NCI-H1694 (cell line): ENCODE results near the gene MPZL1.

Experiments
- DNase-seq: peaks from one replicate; lab custom pipeline; 2025; lab: John Stamatoyannopoulos, UW

The MPZL1 gene

DNA sequence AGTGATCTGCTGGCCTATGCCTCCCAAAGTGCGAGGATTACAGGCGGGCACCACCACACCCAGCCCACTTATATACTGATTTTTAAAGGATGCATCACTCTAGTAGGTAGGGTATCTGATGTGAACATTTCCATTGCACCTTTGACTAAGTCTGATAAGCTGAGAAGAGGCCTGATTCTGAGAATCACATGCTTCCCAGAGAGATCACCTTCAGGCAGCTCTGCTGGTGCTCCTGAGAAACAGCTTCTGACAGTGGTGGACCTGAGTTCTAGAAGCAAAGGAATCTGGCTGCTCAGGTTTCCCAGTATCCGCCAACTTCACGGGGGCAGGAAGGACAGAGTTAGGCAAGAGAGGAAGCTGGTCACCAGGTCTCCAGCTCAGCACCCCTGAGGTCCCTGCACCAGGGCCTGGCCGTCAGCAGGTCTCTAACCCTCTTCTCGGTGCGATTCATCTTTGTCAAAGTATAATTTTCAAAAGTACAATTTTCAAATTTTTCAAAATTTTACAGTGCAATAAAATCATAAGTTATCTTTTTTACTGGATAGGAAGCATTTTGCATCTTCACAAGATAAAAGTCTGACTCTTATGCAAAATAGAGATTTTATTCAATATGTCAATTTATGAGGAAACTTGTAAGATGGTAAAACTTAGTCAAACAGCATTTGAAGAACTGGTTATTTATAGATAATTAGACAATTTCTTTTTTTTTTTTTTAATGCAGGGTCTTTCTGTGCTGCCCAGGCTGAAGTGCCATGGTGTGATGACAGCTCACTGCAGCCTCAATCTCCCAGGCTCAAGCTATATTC lies 25.8 kb upstream of the MPZL1 start:
- DNase-seq = no peak

DNA sequence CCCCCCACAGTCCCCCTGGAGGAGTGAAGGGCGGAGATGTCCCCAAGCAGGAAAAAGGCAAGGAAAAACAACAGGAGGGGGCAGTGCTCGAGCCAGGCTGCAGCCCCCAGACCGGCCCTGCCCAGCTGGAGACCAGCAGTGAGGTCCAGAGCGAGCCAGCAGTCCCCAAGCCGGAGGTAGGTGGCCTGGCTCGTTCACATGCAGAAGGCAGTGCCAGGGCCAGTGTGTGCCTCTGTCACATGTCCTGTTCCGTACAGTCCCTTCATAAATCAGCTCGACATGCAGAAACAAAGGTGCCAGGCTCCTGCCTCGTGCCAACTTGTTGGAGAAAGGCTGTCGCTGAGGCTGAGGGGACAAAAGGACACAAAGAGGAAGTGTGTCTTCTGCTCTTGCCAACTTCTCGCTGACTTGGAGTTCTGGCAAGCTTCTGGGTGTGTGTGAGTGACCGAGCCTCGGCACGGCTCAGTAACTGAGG lies 24.1 kb upstream of the MPZL1 start:
- no peak for DNase-seq

GRCh38 chr1:167698313-167698712 lies 23.5 kb upstream of the MPZL1 start:
- no peak for DNase-seq

GRCh38 chr1:167701510-167701909 lies 20.3 kb upstream of the MPZL1 start:
- DNase-seq = no peak

- DNase-seq = no peak
Observed at GRCh38 chr1:167703557-167703956, 18.2 kb upstream of the MPZL1 start.

GRCh38 chr1:167704715-167705114 lies 17.1 kb upstream of the MPZL1 start:
- DNase-seq = no peak

DNA sequence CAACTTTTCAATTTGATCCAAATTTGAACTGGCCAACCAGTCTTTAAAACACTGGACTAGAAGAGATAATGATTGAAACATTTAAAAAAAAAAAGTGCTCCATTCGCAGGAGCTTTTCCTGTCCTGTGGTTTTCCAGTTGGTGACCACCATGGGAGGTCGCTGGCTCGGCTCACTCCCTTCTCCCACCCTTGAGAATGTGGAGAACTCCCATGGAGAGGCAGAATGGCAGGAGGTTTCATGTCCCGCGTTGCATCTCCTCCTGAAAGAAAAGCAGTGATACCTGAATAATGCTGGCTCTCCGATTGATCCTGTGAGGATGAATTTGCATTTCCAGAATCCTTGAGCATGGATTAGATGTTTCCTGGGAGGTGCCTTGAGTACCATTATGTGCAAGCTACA lies 16.5 kb upstream of the MPZL1 start:
- DNase-seq = no peak

- no peak for DNase-seq
Observed at GRCh38 chr1:167706363-167706762, 15.4 kb upstream of the MPZL1 start.

DNA sequence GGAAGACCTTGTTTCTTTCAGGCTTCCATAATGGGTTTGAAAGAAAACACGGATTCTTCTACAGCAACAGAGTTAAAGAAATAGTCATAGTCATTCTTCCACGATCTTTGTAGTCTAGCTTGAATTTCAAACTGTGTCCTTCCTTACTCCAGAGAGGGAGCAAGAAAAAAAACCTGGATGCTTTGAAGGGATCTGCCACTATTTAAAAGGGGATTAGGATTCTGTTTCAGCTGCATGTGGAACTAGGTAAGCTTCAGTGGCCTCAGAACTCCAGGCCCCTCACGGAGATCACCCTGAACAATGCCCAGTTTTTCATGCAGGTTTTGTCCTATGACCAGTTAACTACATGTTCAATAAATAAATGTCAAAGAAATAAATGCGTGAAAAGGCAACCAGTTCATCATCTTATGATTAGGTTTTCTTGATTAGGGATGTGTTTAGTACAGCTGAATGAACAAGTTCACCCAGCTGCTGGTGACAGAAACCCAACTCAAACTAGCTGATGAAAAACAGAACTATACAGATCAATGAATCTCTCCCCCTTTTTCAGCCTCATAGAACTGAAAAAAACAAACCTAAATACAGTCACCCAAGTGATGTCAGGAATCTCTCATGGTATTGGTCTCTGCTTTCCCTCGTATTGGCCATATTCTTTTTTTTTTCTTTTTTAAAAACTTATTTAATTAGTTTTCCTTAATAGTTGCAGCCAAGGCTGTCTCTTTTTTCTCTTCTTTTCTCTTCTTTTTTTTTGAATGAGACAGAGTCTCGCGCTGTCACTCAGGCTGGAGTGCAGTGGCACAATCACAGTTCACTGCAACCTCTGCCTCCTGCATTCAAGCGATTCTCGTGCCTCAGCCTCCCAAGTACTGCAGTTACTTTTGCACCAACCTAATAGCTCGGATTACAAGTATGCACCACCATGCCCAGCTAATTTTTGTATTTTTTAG lies 14.6 kb upstream of the MPZL1 start:
- no peak for DNase-seq

- no peak for DNase-seq
Observed at GRCh38 chr1:167707942-167708341, 13.8 kb upstream of the MPZL1 start.

DNA sequence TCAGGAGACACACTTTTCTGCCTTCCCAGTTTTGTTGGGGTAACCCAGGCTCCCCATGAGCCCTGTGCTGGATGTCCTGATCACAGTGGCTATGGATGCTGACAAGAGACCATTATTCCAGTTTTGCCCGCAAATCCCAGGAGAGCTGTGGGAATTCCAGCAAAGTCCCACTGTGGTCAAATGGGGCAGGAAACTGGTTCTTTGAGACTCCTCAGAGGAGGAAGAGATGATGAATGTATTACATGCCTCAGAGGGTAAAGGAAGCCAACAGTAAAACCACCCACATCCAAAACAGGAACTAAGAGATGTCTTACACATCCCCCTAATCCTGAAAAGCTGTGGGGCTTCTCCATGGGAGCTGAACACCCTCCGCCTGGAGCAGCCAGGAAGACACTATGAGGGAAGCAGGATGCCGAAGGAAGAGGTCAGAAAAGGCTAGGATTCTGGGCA lies 12.8 kb upstream of the MPZL1 start:
- no peak for DNase-seq

GRCh38 chr1:167710836-167711235 lies 10.9 kb upstream of the MPZL1 start:
- no peak for DNase-seq

DNA sequence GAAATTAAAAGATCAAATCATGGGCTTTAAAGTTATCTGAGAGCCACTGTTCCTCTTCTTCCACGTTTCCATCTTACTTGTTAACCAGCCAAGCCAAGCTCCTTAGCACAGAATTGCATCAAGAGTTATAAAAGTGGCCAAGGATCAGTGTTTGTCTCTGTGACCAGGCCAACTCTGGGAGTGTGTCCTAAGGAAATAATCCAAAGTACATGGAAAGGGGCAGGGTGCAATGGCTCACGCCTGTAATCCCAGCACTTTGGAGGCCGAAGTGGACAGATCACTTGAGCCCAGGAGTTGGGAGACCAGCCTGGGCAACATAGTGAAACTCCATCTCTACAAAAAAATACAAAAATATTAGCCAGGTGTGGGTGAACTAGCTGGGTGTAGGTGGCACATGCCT lies 10.0 kb upstream of the MPZL1 start:
- no peak for DNase-seq

GRCh38 chr1:167713330-167714081 lies 8.3 kb upstream of the MPZL1 start:
- DNase-seq = no peak

- no peak for DNase-seq
Observed at GRCh38 chr1:167714098-167714438, 7.7 kb upstream of the MPZL1 start.

DNA sequence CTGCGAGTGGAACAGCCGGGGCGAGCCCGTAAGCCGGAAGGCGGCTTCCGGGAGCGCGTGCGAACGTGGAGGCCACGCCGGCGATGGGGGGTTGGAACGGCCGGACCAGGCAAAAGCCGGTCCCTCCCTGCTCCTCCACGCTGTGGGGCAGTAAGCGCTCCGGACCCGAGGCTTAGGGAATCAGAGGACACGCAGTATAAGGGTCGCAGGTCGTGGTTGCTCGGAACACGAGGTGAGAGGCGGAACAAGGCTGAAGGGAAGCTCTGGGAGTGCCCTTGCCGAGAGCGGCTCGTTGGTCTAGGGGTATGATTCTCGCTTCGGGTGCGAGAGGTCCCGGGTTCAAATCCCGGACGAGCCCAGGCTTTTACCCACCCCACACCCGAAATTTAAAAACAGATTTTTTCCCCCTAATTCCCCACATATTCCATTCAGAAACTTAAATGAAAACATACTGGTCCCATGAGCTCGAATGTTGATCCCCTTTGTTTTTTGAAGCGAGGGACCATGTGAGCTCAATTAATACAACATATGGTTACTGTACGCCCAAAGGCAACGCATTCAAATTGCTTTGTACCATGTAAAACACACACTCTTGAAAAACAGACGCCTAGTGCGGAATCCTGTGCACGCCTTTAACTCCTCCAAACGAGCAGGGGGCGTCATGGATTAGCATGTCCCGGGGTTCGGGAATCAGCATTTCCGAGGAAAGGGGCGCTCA lies 7.2 kb upstream of the MPZL1 start:
- peak; percentile 91 for DNase-seq

DNA sequence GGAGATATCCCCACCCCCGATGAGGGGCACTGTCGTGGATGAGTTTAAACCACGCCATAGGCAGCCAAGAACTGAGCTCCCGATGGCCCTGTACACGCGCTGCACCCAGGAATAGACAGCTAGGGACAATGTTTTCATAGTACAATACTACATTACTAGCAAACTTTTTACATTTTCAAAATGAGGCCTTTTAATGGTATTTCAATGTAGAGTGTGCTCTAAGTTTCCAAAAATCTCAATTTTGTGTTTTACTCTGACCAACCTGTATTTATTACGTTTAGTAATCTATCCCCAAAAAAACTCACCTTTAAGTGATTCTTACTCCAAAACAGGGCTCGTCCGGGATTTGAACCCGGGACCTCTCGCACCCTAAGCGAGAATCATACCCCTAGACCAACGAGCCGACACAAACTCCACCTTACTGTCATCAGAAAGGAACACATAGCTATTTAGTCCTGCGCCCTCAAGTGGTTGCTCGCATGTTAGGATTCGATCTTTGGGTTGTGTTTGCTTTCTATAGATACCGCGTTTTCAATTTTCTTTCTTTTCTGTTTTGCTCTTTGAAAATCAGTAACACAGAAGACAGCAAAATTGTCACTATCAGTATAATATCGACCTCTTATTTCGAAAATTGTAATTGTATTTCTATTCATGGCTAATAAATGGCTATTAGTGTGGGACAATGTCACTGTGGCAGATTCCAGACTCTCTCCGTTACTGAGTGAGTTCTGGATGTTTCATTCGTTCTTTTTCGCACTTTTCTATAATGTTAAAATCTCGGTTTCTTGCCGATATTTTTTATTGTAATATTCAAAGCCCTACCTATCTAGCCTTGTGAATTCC lies 6.4 kb upstream of the MPZL1 start:
- DNase-seq = peak; percentile 90

- no peak for DNase-seq
Observed at GRCh38 chr1:167716000-167716271, 5.8 kb upstream of the MPZL1 start.

DNA sequence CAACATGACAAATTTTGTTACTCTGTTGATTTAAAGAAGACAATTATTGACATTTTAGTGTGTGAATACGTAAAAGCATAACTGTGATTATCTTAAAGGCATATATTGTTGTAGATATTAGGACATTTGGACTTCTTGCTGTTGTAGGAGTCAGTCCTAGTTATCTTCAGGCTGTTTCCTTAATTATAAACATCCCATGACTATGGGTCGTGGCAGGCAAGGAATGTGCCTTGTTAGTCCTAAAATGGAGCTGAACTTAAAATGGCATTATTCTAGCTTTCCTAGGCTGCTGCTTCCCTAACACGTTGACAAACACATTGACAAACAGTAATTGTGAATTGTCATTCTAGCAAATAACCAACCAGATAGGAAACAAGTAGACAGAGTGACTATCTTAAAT lies 4.4 kb upstream of the MPZL1 start:
- no peak for DNase-seq

DNA sequence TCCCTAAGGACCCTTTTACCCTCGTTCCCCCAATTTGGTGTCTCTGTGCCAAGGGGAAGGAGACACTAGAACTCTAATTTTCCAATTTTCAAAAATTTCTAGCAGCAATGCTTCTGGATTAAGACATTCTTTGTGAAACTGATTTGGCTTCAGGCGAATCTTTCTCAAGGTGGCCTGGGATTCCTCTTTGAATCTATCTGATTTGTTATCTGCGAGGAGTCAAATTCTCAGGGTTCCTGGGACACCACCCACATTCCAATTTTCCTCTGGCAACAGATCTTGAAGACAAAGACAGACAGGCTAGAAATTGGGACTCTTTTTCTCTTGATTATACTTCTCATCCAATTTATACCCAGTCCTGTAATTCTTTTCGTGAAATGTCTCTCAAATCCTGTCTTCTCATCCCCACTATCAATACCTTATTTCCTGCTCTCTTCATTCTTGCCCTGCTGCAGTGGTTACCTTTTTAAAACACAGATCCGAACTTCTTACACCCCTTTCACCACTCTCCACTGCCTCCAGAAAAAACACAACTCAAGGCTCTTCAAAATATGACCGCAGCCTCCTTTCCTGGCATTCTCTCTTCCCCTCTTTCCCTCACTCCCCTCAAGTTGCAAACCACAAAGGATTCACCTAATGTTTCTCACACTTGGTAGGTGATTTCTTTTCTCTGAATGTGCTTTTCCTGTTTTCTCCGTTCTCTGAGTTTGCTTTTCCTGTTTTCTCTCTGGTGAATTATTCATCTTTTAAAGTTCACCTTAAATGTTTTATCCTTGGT lies 2.7 kb upstream of the MPZL1 start:
- DNase-seq = no peak
